Measurements from ENCODE around the gene CLMP.

GRCh38 chr11:123137431-123138224, 57.4 kb downstream of the CLMP start:
- TF ChIP-seq EZH2 (IDR thresholded peaks at IDR 0.05; ENCODE audit: borderline replicate concordance, insufficient read depth, low read depth, low read length, poor library complexity, severe bottlenecking) (no peak), CTCF (IDR thresholded peaks at IDR 0.05) (no peak)

All from B cell (primary cell).